H1 (cell line): ENCODE data around the gene AQP4. TPM values are rescaled to one million over a fixed set of nuclear protein-coding genes. Genes with fewer than 3 reads are reported as not detected.

Experiments used
- CTCF ChIA-PET: fragments of 300-600 bp; sonication (Branson Sonifier 250); formaldehyde crosslinking; loops from one replicate; lab custom pipeline; 2021; ENCODE audit not compliant: partially characterized antibody; lab: Charles Lee
- POLR2A ChIA-PET: fragments of 300-600 bp; sonication (Branson Sonifier 250); formaldehyde crosslinking; loops from one replicate; lab custom pipeline; 2021; ENCODE audit warnings: inconsistent platforms; ENCODE audit not compliant: partially characterized antibody; lab: Charles Lee
- DNase-seq, 2 experiments: peaks; one replicate each; pipeline versions ENCODE4 v3.0.0 to v3.0.0-alpha.2; 2010 to 2022; ENCODE audit warnings: low spot score in 2 of 2, low read depth in 1 of 2, mixed read lengths in 1 of 2
- FAIRE-seq: peaks from 2 replicates; lab custom pipeline; 2011; peaks lifted over from hg19 to GRCh38; lab: Jason Lieb, UNC
- H2AFZ ChIP-seq: 2 replicates; pipeline ENCODE4 v1.8.1; 2012; ENCODE audit warnings: low read length, inconsistent platforms
- H2AK5ac ChIP-seq: 2 replicates; pipeline ENCODE4 v1.6.1; 2013; ENCODE audit warnings: low read depth, low read length
- H2BK120ac ChIP-seq: replicated peaks from 2 replicates; pipeline ENCODE3; 2013; ENCODE audit warnings: low read depth, low read length, inconsistent platforms
- H2BK12ac ChIP-seq: 2 replicates; pipeline ENCODE4 v1.6.1; 2013; ENCODE audit warnings: low read depth, low read length
- H2BK15ac ChIP-seq: 2 replicates; pipeline ENCODE4 v1.6.1; 2013; ENCODE audit warnings: low read length
- H2BK20ac ChIP-seq: 2 replicates; pipeline ENCODE4 v1.6.1; 2013; ENCODE audit warnings: low read length
- H2BK5ac ChIP-seq: 2 replicates; pipeline ENCODE4 v1.6.1; 2013; ENCODE audit warnings: low read depth, low read length
- H3K14ac ChIP-seq: 2 replicates; pipeline ENCODE4 v1.6.1; 2013; ENCODE audit warnings: inconsistent platforms; ENCODE audit not compliant: insufficient read length
- H3K18ac ChIP-seq: 2 replicates; pipeline ENCODE4 v1.6.1; 2013; ENCODE audit warnings: low read length; ENCODE audit errors: extremely low read depth
- H3K23ac ChIP-seq: 2 replicates; pipeline ENCODE4 v1.6.1; 2013; ENCODE audit warnings: inconsistent platforms; ENCODE audit not compliant: insufficient read length
- H3K23me2 ChIP-seq: 2 replicates; pipeline ENCODE4 v1.6.1; 2013; ENCODE audit warnings: low read depth, low read length
- H3K27ac ChIP-seq: 2 replicates; pipeline ENCODE4 v1.6.1; 2011; ENCODE audit warnings: low read depth, low read length, inconsistent platforms
- H3K27me3 ChIP-seq, 4 experiments: replicated peaks in 1 of 4; 1 replicate in 1 of 4; 2 replicates in 3 of 4; pipeline versions ENCODE4 v1.6.1 to v1.8.1; 2011 to 2013; ENCODE audit warnings: low read length in 3 of 4, mild to moderate bottlenecking in 3 of 4, inconsistent platforms in 2 of 4, mixed read lengths in 2 of 4, moderate library complexity in 1 of 4; ENCODE audit not compliant: control insufficient read depth in 3 of 4, insufficient read depth in 3 of 4; ENCODE audit errors: extremely low read depth in 1 of 4
- H3K36me3 ChIP-seq, 4 experiments: 2 replicates each; pipeline versions ENCODE4 v1.6.1 to v1.8.1; 2011 to 2013; ENCODE audit warnings: mild to moderate bottlenecking in 4 of 4, low read length in 3 of 4, moderate library complexity in 2 of 4, control low read depth in 1 of 4, inconsistent platforms in 1 of 4; ENCODE audit not compliant: insufficient read depth in 4 of 4, control insufficient read depth in 2 of 4
- H3K4ac ChIP-seq: replicated peaks from 2 replicates; pipeline ENCODE3; 2013; ENCODE audit warnings: low read length, low read depth, mixed read lengths, inconsistent platforms; ENCODE audit not compliant: insufficient read length
- H3K4me1 ChIP-seq, 4 experiments: replicated peaks in 1 of 4; 1 replicate in 1 of 4; 2 replicates in 3 of 4; pipeline versions ENCODE4 v1.6.1 to v1.8.1; 2011 to 2013; ENCODE audit warnings: low read length in 3 of 4, inconsistent platforms in 2 of 4, mixed read lengths in 1 of 4; ENCODE audit not compliant: insufficient read depth in 4 of 4, control insufficient read depth in 3 of 4
- H3K4me2 ChIP-seq, 2 experiments: 2 replicates each; pipeline versions ENCODE4 v1.6.1 to v1.8.1; 2011 to 2013; ENCODE audit warnings: low read depth in 2 of 2, low read length in 2 of 2, control low read depth in 1 of 2, inconsistent platforms in 1 of 2, mild to moderate bottlenecking in 1 of 2; ENCODE audit not compliant: insufficient read depth in 1 of 2
- H3K4me3 ChIP-seq, 4 experiments: fragments of 200-600, 300-600 bp in 1 of 4; sonication (generic), shearing (Covaris generic), sonication (Bioruptor Twin) in 1 of 4; 2 replicates each; pipeline versions ENCODE4 v1.5.1 to v1.8.1; 2011 to 2016; ENCODE audit warnings: low read length in 4 of 4, low read depth in 3 of 4, control low read depth in 2 of 4, inconsistent platforms in 2 of 4, mild to moderate bottlenecking in 2 of 4, mixed read lengths in 1 of 4, moderate library complexity in 1 of 4; ENCODE audit not compliant: insufficient read depth in 2 of 4; ENCODE audit errors: extremely low read depth in 1 of 4
- H3K56ac ChIP-seq: replicated peaks from 2 replicates; pipeline ENCODE3; 2013; ENCODE audit warnings: low read depth, mild to moderate bottlenecking, mixed read lengths, low read length, inconsistent platforms; ENCODE audit not compliant: insufficient read length
- H3K79me1 ChIP-seq: 2 replicates; pipeline ENCODE4 v1.6.1; 2013; ENCODE audit warnings: low read depth, low read length, control low read depth
- H3K79me2 ChIP-seq, 2 experiments: 2 replicates each; pipeline versions ENCODE4 v1.6.1 to v1.8.1; 2012 to 2013; ENCODE audit warnings: low read length in 2 of 2, mild to moderate bottlenecking in 2 of 2, inconsistent platforms in 1 of 2; ENCODE audit not compliant: insufficient read depth in 2 of 2, control insufficient read depth in 1 of 2
- H3K9ac ChIP-seq, 4 experiments: replicated peaks in 1 of 4; 1 replicate in 1 of 4; 2 replicates in 3 of 4; pipeline versions ENCODE4 v1.6.1 to v1.8.1; 2011 to 2013; ENCODE audit warnings: low read depth in 3 of 4, low read length in 3 of 4, control low read depth in 2 of 4, mild to moderate bottlenecking in 2 of 4, moderate library complexity in 2 of 4, inconsistent platforms in 1 of 4; ENCODE audit errors: extremely low read depth in 1 of 4
- H3K9me3 ChIP-seq, 2 experiments: 2 replicates each; pipeline versions ENCODE4 v1.6.1 to v1.8.1; 2012 to 2013; ENCODE audit warnings: mild to moderate bottlenecking in 2 of 2, moderate library complexity in 2 of 2, control low read depth in 1 of 2, inconsistent platforms in 1 of 2, low read depth in 1 of 2, low read length in 1 of 2, mixed read lengths in 1 of 2; ENCODE audit not compliant: insufficient read depth in 2 of 2
- H4K20me1 ChIP-seq, 2 experiments: replicated peaks in 1 of 2; 2 replicates each; pipeline versions ENCODE3 to v1.8.1; 2011 to 2013; ENCODE audit warnings: inconsistent platforms in 2 of 2, low read length in 2 of 2, mild to moderate bottlenecking in 1 of 2; ENCODE audit not compliant: insufficient read depth in 2 of 2, control insufficient read depth in 1 of 2
- H4K5ac ChIP-seq: 2 replicates; pipeline ENCODE4 v1.6.1; 2013; ENCODE audit warnings: low read length, low read depth, mixed read lengths, inconsistent platforms; ENCODE audit not compliant: insufficient read length
- H4K8ac ChIP-seq: 2 replicates; pipeline ENCODE4 v1.8.0; 2013; ENCODE audit warnings: mild to moderate bottlenecking, moderate library complexity, low read length, inconsistent platforms; ENCODE audit not compliant: insufficient read depth; ENCODE audit errors: extremely low read depth
- H4K91ac ChIP-seq: replicated peaks from 2 replicates; pipeline ENCODE3; 2013; ENCODE audit warnings: low read length, mixed read lengths, inconsistent platforms; ENCODE audit not compliant: insufficient read length
- ASH2L ChIP-seq: fragments of 200-600, 300-600 bp; sonication (generic); IDR thresholded peaks from one replicate; pipeline ENCODE4 v1.7.1; 2017; ENCODE audit warnings: low read length
- E2F6 ChIP-seq: IDR thresholded peaks from 2 replicates; pipeline ENCODE4 v1.6.1; 2012; ENCODE audit warnings: inconsistent platforms
- WGBS, 2 experiments: shearing (Covaris generic) in 1 of 2; methylation state at CpG; one replicate each; pipeline versions ENCODE4 v1.1.6 to v1.1.7; 2013 to 2015; ENCODE audit warnings: low lambda C conversion rate in 2 of 2, mixed read lengths in 2 of 2, inconsistent platforms in 1 of 2, low coverage in 1 of 2, missing lambda C conversion rate in 1 of 2; ENCODE audit not compliant: insufficient replicate concordance in 2 of 2, insufficient coverage in 1 of 2, insufficient read length in 1 of 2; ENCODE audit errors: extremely low coverage in 1 of 2, missing lambda C conversion rate in 1 of 2; 5-methylcytosine and 5-hydroxymethylcytosine counted together
- polyA plus RNA-seq, 7 experiments: library from polyadenylated mRNA; depleted of rRNA in 3 of 7; stranded (reverse) in 5 of 7; unstranded in 2 of 7; fragments of >200 nt in 5 of 7; fragments of 200-250 nt in 2 of 7; gene quantifications; 1 replicate in 5 of 7; 2 replicates in 1 of 7; 4 replicates in 1 of 7; pipeline versions ENCODE4 v1.2.1 to v1.2.3, GENCODE V29; 2011 to 2013; ENCODE audit warnings: missing spikeins in 2 of 7, mixed read lengths in 2 of 7
- total RNA-seq: library from RNA; stranded (reverse); fragmentation: NEBNext Ultra II Directional; extraction: Animal tissue kit (Norgen Biotek cat#: 25700); gene quantifications from 2 replicates; pipeline ENCODE4 v1.2.1, GENCODE V29; 2021

The AQP4 gene
- total and polyA plus RNA-seq, 2 of the 8 experiments (the other 6 are each of a cell fraction or from before 2014, with no cell fraction given), result 2.2 to 2.8 TPM

DNA sequence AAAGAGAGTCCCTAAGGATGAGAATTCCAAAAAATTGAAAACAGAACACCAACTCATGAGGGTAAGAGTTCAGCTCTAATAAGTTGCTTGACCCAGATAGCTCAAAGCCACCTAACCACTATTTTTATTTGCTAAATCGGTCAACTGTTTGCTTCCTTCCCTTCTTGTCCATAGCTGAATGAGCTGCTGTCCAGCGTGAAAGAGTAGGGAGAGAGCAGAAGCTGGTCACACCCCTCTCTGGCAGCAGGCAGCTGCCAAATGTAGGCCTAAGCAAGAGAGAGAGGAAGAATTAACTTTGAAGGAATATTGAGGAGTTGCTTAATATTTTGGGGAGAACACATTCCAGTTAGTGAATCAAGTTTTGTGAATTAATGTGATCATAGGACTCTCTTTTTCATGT, 25.9 kb downstream of the AQP4 start:
- H3K9ac ChIP-seq, result no peak overlapping the region
- H3K27me3 ChIP-seq, result no peaks in the 10 kb centered on the region
- no peaks in the 10 kb centered on the region for H3K79me1 ChIP-seq
- 77% methylated on average over 2 of the region's 2 CpGs; no CpG with 5 or more reads in 1 of the 2 experiments for WGBS, 2 experiments
- H3K4ac ChIP-seq, result no peak overlapping the region
- H2BK120ac ChIP-seq, result no peak overlapping the region
- no peak overlapping the region for H3K56ac ChIP-seq
- no peak overlapping the region for H2BK20ac ChIP-seq
- no peak overlapping the region for H3K23ac ChIP-seq
- H3K9me3 ChIP-seq, result peaks cover 0 to 3% of the 10 kb centered on the region in 2 experiments; a peak in 1 of 4 replicates
- FAIRE-seq (no peak), DNase-seq (no peak)
- no peaks in the 10 kb centered on the region for H3K79me2 ChIP-seq
- no peak overlapping the region for H4K8ac ChIP-seq
- no peak overlapping the region for H2AK5ac ChIP-seq
- H4K20me1 ChIP-seq, result no peaks in the 10 kb centered on the region
- no peak overlapping the region for H2AFZ ChIP-seq
- TF ChIP-seq E2F6 (no peak), ASH2L (no peak)
- CTCF ChIA-PET, result interaction anchor here (0.8 to 1.0 kb wide), 2 partner anchors 13 to 166 kb away, joined by 3 read pairs; no protein-coding TSS in a partner anchor
- no peak overlapping the region for H3K4me3 ChIP-seq
- H3K4me2 ChIP-seq, result no peak overlapping the region
- H3K14ac ChIP-seq, result no peak overlapping the region
- H3K27ac ChIP-seq, result no peak overlapping the region
- no peaks in the 10 kb centered on the region for H3K4me1 ChIP-seq
- H2BK12ac ChIP-seq, result no peak overlapping the region
- H4K5ac ChIP-seq, result no peak overlapping the region
- POLR2A ChIA-PET, result no interaction called here
- H4K91ac ChIP-seq, result no peak overlapping the region
- no peak overlapping the region for H3K18ac ChIP-seq
- no peak overlapping the region for H2BK5ac ChIP-seq
- H3K36me3 ChIP-seq, result no peaks in the 10 kb centered on the region
- H3K23me2 ChIP-seq, result peaks cover 2% of the 10 kb centered on the region; the same call in 1 of the 2 replicates
- H2BK15ac ChIP-seq, result no peak overlapping the region
